ENCODE data around the gene LRRK1. TPM values are rescaled to one million over a fixed set of nuclear protein-coding genes. Genes with fewer than 3 reads are reported as not detected.
A peak's percentile ranks its signal among the peaks of the same experiment; 100 is the strongest.

LRRK1 gene
- total and polyA plus RNA-seq, 2 experiments from 2014 or later: 2.6 to 4.5 TPM

DNA sequence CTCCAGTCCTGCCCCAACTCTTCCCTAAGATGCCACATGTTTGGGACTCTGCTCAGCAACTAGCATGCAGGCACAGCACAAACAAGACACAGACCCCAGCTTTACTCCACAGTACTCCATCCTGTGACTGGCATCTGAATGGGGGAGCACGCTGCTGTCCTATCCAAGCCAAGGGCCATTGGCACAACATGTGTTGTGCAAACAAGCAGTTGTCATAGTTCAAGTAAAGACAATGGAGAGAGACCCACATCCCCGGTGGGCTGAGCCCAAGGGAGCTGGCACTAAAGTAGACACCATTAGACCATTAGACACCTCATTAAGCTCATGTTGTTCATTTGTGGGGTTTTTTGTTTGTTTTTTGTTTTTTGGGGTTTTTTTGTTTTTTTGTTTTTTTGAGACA lies 200.0 kb downstream of the LRRK1 start:
- Histone ChIP-seq H3K36me3 (ENCODE audit: insufficient read depth) (no peaks in the 10 kb centered on the region), H3K4me2 (no peak overlapping the region), H4K20me1 (replicated peaks; ENCODE audit: insufficient read depth) (no peaks in the 10 kb centered on the region), H3K79me2 (replicated peaks; ENCODE audit: insufficient read depth) (no peaks in the 10 kb centered on the region), H3K4me3 (no peak overlapping the region), H3K27me3 (ENCODE audit: insufficient read depth) (no peaks in the 10 kb centered on the region), H3F3A (replicated peaks; ENCODE audit: low read depth) (no peaks in the 10 kb centered on the region), H2AFZ (peak overlapping the region; percentile 72; the same call in 1 of the 2 replicates), H3K4me1 (ENCODE audit: insufficient read depth) (peaks cover 9% of the 10 kb centered on the region), H3K9me2 (ENCODE audit: insufficient read depth) (no peaks in the 10 kb centered on the region), H3K27ac (ENCODE audit: low read depth) (no peak overlapping the region)
- no peak for DNase-seq (ENCODE audit: low spot score)
- Mint-ChIP-seq H3K4me1 (peaks cover 31% of the 10 kb centered on the region), H3K27me3 (ENCODE audit: insufficient read depth, low read depth, poor library complexity) (peaks cover 10% of the 10 kb centered on the region), H3K36me3 (ENCODE audit: low read depth) (no peaks in the 10 kb centered on the region), H3K27ac (no peak overlapping the region), H3K9me3 (no peaks in the 10 kb centered on the region), H3K4me3 (no peak overlapping the region)
- no peak for TF ChIP-seq STAT1 (IDR thresholded peaks at IDR 0.05; ENCODE audit: unreplicated experiment)
- ATAC-seq: no peak

Other genes with a start within 250 kb of the LRRK1 start
- gene ALDH1A3, start 39.5 kb upstream of the LRRK1 start, total RNA-seq (2014; rRNA removed; shearing (Covaris generic)): 19.8 and 27.9 TPM in 2 replicates
- gene ALDH1A3, start 39.5 kb upstream of the LRRK1 start, polyA plus RNA-seq (2016; fragmentation: Nextera tagmentation; extraction: Ambion mirVana): 2.8 and 4.0 TPM in 2 replicates

Measured in GM23338 (cell line).